GM10266 (cell line): ENCODE measurements around the gene MOG.
A peak's percentile ranks its signal among the peaks of the same experiment; 100 is the strongest.

ENCODE experiments used
- DNase-seq: peaks from one replicate; pipeline ENCODE4 v3.0.0; 2012; ENCODE audit errors: extremely low spot score
- TF ChIP-seq, protein P1 (sequence below): IDR thresholded peaks from 2 replicates; pipeline ENCODE4 v1.5.1; 2012; ENCODE audit warnings: mild to moderate bottlenecking, low read depth; ENCODE audit not compliant: control insufficient read depth, insufficient read depth; ENCODE audit errors: missing control alignments

Gene MOG

DNA sequence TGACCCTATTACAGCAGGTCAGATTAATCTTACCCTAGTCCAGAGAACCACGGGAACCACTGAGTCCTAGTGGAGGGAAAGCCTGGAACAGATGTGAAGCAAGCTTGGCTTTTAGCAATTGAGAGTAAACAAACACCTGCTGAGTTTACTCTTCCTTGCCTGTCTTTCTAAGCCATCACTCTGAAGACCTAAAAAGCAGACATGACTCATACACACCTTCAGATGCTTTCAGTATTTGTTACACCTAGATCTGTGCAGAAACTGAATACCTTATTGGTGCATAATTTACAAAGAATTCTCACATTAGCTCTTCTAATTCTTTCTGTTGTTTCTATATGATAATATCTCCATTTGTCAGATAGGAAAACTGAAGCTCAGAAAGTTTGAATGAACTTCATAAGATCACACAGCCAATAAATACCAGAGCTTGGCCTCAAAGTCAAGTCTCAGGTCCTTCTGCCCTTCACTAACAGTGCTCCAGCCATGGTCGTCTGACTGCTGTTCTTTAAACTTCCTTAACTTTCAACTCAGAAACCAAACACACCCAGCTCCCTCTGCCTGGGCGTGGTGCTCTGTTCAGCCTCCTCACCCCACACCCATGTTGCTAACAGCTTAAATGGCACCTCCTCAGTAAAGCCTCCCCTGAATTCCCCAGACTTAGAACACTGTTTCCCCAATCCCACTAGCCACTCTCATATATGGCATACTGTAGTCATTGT lies 15.3 kb upstream of the MOG start:
- DNase-seq, result no peak
- TF ChIP-seq, protein P1, sequence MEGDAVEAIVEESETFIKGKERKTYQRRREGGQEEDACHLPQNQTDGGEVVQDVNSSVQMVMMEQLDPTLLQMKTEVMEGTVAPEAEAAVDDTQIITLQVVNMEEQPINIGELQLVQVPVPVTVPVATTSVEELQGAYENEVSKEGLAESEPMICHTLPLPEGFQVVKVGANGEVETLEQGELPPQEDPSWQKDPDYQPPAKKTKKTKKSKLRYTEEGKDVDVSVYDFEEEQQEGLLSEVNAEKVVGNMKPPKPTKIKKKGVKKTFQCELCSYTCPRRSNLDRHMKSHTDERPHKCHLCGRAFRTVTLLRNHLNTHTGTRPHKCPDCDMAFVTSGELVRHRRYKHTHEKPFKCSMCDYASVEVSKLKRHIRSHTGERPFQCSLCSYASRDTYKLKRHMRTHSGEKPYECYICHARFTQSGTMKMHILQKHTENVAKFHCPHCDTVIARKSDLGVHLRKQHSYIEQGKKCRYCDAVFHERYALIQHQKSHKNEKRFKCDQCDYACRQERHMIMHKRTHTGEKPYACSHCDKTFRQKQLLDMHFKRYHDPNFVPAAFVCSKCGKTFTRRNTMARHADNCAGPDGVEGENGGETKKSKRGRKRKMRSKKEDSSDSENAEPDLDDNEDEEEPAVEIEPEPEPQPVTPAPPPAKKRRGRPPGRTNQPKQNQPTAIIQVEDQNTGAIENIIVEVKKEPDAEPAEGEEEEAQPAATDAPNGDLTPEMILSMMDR, result no peak

DNA sequence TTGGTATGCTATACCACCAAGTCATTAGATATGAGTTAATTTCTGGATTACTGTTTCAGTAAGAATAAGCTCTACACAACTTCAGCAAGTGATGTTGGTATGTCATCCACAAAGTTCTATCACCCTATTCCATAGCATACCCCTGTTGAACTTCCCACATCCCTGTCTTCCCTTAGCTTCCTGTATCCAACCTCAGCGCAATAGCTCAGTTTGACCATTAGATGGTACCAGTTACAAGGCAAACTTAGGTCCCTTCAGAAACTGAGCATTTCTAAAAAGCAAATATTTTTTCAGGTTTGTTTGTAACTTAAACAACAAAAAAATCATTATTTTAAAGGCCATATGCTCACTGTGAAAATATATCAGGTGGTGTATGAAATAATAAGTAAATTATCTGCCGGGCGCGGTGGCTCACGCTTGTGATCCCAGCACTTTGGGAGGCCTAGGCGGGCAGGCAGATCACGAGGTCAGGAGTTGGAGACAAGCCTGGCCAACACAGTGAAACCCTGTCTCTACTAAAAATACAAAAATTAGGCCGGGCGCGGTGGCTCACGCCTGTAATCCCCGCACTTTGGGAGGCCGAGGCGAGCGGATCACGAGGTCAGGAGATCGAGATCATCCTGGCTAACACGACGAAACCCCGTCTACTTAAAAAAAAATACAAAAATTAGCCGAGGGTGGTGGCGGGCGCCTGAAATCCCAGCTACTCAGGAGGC lies 8.8 kb upstream of the MOG start:
- DNase-seq, result no peak
- TF ChIP-seq, protein P1, result peak; percentile 65

DNA sequence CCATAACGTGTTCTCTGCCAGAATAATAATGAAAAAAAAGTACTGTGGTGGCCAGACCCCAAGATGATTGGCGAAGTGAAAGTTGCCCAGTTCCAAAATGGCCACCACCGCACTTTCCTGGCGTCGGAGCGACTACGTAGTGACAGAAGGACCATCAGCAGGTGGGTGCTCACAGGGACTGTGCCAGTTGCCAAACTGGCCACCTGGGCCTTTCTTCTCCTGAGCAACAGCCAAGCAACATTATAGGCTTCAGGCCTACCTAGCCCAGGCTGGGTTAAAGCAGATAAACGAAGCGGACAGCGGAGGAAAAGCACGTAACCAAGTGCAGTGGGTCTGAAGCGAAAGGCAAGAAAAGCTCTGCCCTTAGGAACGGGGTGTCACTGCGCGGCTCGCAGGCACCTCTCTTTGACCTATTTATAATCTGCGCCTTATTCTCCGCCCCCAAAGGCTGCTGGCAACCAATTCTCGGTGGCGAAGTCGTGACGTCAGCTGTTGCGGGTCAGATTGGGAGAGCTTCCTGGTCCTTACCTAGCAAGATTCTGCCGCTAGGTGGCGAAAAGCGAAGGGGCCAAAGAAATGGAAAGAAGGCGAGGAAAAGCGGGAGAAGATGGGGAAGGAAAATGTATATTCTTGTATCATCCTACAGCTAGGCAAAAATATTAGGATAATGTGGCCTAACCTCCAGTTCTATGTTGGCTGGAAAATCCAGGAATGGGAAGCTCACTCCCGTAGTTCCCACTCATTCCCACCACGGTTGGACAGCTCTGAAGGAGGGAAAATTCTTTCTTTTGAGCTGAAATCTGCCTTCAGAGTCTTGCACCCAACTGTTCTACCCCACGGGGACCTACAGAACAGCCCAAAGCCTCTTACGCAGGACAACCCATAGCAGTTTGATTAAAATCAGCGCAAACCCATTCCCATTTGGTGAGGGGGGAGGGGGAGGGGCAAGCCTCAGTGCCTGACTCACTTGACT lies 6.9 kb upstream of the MOG start:
- peak; percentile 93 for DNase-seq
- TF ChIP-seq, protein P1, result peak; percentile 92

DNA sequence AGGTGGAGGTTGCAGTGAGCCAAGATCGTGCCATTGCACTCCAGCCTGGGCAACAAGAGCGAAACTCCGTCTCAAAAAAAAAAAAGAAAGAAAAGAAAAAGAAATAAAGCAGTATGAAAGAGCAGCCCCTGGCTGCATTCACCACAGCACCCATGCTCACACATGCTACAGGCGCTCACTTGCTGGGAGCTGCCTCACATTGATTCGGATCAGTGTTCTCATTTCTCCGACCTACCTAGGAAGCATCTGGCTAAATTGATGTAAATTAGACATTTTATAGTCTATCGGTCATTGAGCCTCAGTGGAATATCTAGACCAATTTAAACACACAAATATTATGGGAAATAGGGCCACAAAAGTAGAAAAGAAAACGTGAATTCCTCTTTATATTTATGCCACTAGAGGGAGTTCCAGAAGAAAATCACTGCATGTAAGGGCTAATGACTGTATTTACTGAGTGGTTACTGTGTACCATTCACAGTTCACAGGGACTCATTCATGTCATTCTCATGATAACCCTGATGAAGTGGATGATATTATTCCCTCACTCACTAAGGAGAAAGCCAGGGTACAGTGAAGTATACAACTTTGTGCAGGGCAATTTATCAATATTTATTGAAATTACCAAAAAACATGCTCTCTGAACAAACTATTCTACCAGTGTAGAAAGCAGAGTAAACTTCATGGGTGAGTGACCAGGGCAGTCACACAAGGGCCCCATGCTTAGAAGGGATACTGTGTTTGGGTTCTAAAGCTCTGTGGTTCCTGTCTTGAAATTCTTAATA lies 5.3 kb upstream of the MOG start:
- TF ChIP-seq, protein P1, result peak; percentile 50
- no peak for DNase-seq

DNA sequence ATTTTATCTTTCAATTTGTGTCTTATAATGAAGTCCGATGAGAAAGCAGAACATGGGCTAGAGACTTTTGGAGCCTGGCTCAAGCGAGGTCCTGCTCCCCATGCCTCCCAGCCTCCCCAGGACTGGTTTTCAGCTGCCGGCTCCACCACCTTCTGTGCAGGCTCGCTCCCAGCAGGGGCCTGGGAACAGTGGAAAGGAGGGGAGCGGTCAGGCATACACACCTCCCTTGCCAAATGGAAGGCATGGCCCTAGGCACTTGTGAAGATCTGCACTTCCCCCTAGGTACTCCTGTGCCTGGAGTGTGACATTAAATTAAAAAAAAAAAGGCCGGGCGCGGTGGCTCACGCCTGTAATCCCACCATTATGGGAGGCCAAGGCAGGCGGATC lies 4.7 kb upstream of the MOG start:
- TF ChIP-seq, protein P1, result no peak
- no peak for DNase-seq

DNA sequence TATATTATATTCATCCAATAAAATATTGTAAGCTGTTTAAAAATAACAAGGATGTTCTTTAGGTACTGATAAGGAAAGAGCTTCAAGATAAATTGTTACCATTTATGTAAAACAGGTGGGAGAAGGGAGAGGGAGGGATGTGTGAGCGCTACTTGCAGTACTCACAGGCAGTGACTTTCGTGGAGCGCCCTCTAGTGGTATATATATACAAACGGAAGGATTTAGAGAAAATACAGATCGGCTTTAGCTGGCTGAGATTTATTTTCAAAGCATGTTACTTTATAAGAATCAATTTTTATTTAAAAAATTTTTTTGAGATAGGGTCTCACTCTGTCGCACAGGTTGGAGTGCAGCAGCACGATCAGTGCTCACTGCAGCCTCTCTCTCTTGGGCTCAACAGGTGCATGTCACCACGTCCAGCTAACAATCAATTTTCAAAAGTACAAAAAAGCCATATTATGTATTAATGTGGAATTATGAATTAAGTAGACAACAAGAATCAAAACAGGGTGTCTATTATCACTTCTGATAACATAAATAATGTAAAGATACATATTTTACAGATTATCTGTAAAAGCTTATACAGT lies 3.3 kb upstream of the MOG start:
- DNase-seq, result no peak
- TF ChIP-seq, protein P1, result peak; percentile 72
